Epithelial cell of proximal tubule (primary cell): Measurements from ENCODE around the gene MAP6D1. TPM values are rescaled to one million over a fixed set of nuclear protein-coding genes. Genes with fewer than 3 reads are reported as not detected.

ENCODE experiments used
- DNase-seq: peaks from one replicate; pipeline ENCODE4 v3.0.0-alpha.2; 2011; ENCODE audit warnings: low read depth
- H3K4me3 ChIP-seq: 2 replicates; pipeline ENCODE4 v1.5.1; 2011; ENCODE audit warnings: low read depth, mild to moderate bottlenecking, low read length
- total RNA-seq: library from RNA; depleted of rRNA; stranded (reverse); fragments of >200 nt; gene quantifications from 2 replicates; pipeline ENCODE4 v1.2.3, GENCODE V29; 2015
- TF ChIP-seq, protein P1 (sequence below): conservative IDR thresholded peaks from 2 replicates; pipeline ENCODE4 v1.5.1; 2012; ENCODE audit warnings: low read depth, mild to moderate bottlenecking, low read length

The MAP6D1 gene
- total RNA-seq, 1 donor from 2014 or later: 14.4 TPM

DNA sequence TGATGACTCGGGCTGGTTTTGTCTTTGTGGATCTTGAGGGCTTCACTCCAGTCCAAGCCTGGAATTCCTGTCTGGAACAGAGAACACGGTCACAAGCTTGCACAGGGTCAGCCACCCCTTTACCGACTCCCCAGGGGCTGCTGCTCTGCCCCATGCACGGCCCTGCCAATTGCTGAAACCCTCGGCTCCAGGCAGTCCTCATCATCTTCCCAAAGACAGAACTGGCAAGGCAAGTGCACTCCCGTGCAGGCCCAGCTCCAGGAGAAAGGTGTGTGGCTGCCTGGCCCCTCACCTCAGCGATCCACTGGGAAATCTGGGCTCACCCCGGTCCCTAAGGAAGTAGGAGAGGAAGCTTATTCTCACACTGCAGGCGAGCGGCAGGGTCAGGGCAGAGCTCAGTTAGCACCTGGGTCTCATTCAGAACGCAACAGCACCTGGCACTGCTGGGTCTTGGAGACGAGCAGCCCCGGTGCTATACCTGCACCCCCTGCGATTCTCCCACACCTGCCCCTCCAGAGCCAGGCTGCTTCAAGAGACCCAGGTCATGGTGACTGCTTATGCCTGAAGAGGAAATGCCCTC, 7.2 kb downstream of the MAP6D1 start:
- DNase-seq: no peak
- TF ChIP-seq, protein P1, sequence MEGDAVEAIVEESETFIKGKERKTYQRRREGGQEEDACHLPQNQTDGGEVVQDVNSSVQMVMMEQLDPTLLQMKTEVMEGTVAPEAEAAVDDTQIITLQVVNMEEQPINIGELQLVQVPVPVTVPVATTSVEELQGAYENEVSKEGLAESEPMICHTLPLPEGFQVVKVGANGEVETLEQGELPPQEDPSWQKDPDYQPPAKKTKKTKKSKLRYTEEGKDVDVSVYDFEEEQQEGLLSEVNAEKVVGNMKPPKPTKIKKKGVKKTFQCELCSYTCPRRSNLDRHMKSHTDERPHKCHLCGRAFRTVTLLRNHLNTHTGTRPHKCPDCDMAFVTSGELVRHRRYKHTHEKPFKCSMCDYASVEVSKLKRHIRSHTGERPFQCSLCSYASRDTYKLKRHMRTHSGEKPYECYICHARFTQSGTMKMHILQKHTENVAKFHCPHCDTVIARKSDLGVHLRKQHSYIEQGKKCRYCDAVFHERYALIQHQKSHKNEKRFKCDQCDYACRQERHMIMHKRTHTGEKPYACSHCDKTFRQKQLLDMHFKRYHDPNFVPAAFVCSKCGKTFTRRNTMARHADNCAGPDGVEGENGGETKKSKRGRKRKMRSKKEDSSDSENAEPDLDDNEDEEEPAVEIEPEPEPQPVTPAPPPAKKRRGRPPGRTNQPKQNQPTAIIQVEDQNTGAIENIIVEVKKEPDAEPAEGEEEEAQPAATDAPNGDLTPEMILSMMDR: no peak
- H3K4me3 ChIP-seq: no peak overlapping the region

DNA sequence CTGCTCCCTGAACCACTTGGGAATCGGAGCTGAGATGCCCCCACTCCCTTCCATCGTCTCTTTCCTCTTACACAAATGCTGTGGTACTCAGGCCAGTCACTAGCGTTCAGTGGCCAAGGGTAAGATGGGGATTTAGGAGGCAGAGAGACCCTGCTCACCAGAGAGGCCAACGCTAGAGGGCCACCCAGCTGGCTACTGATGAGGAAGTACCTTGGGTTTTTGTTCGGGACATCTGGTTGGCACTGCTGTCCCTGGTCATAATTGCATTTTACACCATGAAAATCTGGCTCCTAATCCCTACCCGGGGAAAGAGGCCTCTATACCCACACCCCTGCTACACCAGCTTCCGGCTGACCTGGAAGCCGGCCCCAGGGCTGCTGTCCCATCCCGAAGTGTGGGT, 7.7 kb downstream of the MAP6D1 start:
- DNase-seq: no peak
- no peak overlapping the region for H3K4me3 ChIP-seq
- TF ChIP-seq, protein P1: no peak

DNA sequence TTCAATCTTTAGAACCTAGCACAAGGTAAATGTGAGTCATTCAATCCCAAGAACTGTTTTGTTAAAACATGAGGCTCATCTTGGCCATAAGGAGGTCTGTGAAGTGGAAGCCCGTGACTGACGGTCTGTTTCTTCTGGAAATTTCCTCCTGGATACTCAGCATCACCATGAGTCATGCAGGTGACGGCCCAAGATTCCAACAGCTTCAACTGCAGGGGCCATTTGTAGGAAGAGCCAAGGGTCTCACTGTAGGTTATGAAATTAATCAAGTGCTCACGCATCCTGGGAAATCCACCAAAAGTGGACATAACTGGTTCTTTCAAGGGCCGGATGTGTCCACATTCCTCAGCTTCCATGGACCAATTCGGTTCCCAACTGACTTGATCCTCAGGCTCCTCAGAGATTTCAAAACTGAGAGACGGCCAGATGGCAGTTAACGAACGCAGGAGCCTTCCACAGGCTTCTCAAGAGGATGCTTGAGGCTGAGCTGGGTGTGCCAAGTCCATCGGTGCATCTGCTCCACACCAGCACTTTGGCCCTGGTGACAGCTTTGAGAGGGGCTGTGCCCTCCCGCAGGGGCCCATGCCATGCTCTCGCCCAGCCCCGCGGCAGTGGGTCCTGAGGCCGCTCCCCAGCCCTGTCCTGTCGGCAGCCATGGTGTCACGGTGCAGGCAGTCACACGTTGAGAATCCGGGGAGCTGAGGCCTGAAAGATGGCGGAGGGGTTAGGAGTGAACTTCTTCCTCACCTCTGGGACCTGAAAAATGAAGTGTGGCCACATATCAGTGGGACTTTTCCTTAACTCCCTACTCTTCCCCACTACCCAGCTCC, 8.5 kb downstream of the MAP6D1 start:
- no peak for DNase-seq
- H3K4me3 ChIP-seq: no peak overlapping the region
- TF ChIP-seq, protein P1: no peak

DNA sequence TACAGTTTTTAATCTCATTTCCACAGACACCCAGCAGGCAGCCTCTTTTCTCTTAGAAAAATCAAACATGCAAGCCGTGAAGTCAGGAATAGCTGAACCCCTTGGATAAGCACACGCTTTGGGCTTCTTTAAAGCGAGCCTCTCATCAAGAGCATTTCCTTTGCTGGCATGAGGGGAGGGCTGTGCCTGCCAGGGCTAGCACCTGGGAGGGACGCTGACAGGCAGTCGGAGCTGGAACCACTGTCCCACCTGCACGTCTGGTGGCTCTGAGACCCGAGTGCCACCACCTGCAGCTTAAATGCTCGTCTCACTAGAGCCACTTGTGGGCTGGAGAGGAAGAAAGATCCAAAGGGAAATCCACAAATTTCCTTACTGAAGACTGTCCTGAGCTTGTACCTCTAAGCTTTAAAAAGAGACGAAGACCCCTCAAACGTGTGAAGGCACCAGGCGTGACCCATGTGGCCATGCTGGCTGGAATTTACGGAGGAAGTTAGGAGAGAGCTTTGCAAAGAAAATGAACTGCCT, 9.4 kb downstream of the MAP6D1 start:
- no peak overlapping the region for H3K4me3 ChIP-seq
- TF ChIP-seq, protein P1: no peak

DNA sequence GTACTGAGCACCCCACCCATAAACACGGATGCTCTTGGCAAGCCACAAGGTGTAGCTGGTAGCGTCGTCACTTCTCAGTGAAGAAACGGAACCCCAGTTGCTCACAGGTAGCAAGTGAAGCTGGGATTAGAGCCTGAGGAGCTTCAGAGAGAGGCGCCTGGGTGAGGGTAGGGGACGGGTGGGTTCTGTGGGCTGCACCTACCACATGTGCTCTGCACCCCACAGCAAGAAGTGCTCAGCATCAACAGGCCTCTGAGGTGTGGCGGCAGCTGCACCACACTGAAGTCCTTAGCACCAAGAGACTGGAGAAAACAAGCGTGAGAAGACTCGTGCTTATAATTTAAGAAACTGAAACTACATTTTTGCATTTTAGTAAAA, 9.8 kb downstream of the MAP6D1 start:
- TF ChIP-seq, protein P1: no peak
- no peak overlapping the region for H3K4me3 ChIP-seq
- DNase-seq: no peak

More for the DNA sequence above, 9.4 kb downstream of the MAP6D1 start:
- DNase-seq: no peak

DNA sequence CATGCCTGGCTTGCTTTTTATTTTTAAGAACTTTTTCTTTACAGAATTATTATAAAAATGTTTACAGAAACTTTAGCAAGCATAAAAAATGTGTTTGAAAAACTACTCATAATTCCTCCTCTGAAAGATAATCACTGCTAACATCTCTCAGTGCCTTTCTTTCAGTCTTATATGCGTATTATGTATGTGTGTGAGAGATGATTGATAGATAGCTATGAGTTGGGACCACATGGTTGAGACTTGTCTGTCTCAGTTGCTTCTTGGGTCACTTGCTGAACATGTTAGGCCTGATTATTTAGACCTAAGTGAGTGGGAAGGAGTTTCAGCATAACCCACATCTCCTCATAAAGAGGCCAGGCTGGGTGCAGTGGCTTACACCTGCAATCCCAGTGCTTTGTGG, 11.1 kb downstream of the MAP6D1 start:
- no peak for DNase-seq
- TF ChIP-seq, protein P1: no peak
- H3K4me3 ChIP-seq: no peak overlapping the region
